Fibroblast of skin of right biceps (primary cell): ENCODE data around the gene FYB2.

Experiments
- DNase-seq: peaks from one replicate; pipeline ENCODE4 v3.0.0-alpha.2; 2013

FYB2 gene

GRCh38 chr1:56709995-56710394 is 109.2 kb downstream of the FYB2 start:
- no peak for DNase-seq

- DNase-seq = peak; percentile 64
These were observed 109.8 kb downstream of the FYB2 start for GRCh38 chr1:56709269-56709880.

DNA sequence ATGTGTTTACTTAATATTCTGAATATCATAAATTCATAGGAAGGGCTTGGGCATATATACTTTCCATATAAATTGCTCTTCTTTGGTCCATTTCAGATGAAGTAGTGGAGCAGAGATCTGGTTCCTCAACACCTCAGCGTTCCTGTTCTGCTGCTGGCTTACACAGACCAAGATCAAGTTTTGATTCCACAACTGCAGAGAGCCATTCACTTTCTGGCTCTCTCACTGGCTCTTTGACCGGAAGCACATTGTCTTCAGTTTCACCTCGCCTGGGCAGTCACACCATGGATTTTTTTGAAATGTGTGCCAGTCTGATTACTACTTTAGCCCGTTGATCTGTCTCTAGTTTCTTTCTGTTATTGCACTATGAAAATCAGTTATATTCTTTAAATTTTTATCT is 111.8 kb downstream of the FYB2 start:
- DNase-seq = no peak

DNA sequence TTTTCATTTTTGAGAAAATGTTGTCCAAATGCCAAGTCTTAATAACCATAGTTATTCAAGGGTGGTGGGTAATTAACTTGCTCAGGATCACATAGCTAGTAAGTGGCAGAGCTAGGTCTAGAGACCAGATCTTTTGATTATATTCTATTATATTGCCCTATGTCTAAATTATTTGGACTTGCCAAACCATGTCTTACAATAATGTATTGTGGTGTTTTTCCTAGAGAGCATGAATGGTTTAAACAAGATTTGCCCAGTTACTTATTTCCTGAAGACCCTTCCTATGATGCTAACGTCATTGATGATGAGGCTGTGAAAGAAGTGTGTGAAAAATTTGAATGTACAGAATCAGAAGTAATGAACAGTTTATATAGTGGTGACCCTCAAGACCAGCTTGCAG is 115.5 kb downstream of the FYB2 start:
- DNase-seq = no peak

DNA sequence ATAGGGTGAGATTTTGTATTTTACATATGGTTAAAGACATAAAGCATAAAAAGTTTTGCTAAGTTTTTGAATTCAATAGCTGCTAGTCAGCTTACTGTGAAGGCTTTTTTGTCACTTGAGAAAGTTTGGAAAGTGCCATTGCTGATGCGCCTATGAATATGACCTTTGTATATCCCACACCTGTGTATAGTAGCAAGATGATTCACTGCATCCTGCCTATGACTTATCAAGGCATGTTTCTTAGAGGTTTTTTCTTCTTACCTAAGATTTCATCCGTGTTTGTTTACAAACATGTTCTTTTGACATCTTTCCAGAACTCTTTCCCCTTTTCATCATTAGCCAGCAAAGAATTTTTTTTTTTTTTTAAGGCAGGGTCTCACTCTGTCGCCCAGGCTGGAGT is 122.5 kb downstream of the FYB2 start:
- no peak for DNase-seq

DNA sequence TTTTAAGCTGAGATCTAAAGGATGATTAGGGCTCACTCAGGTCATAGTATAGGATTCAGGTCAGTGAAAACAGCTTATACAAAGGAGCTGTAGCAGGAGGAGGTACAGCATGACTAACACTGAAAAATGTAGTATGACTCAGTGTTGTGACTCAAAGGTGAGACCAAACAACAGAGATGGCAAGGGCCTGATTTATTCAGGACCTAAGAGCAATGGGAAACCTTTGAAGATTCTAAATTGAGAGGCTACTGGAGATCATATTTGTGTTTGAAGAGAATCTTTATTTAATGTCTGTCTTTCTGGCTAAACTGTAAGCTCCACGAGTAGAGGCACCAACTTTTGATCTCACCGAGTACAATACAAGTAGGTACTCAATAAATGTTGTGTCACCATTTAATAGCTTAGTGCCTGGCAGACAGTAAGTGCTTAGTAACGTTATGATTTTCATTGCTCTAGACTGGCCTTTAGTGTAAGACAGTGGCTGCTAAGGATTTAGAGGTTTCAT is 130.6 kb downstream of the FYB2 start:
- DNase-seq = peak; percentile 71

- peak; percentile 21 for DNase-seq
These were observed 133.0 kb downstream of the FYB2 start for GRCh38 chr1:56686169-56686568.

DNA sequence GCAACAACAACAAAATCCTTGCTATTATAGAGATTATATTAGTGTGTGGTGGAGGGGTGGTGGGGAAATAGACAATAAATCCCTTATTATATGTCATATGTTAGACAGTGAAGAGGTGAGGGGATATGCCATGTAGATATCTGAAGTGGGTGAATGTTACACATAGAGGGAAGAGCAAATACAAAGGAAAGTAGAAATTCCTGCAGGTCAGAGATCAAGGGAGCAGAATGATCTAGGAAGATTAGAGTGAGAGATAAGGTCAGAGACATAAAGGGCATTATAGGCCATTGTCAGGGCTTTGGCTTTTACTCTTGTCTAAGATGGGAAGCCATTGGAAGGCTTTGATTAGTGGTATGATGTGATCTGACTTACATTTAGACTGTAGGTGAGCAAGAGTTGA is 135.6 kb downstream of the FYB2 start:
- no peak for DNase-seq

DNA sequence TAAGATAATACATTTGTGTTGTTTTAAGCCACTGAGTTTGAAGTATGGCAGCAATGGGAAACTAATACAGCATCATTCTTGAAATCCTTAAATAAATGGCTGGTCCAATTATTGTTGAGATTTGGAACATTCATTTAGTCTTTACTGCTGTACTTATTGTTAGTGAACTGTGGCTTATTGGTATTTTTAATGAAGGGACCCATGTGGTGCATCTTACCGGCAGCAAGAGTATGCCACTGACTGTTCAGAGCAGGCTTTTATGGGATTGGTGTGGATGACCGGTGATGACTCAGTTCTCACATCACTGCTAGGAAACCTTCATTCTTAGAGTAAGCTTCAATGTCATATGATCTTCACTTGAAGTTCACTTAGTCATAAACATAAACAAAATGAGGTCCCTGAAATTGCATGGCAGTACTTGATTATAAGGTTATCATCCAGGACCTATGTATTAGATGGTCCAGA is 142.6 kb downstream of the FYB2 start:
- DNase-seq = peak; percentile 81

GRCh38 chr1:56675763-56676162 is 143.4 kb downstream of the FYB2 start:
- no peak for DNase-seq

DNA sequence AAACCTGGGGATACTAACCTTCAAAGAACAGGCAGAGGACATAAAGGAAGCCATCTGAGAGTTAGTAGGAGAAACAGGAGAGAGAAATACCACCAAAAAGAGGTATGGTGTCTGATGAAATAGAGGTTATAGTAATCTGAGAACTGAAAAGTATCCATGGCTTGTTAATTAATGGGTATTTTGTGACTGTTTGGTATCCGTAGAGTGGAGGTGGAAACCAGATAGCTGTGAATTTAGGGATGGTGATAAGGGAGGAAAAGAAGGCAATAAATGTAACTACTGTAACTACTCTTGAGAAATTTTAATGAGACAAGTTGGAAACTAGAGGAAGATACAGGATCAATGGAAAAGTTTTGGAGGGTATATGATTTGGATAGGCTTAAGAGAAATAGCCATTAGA is 146.6 kb downstream of the FYB2 start:
- DNase-seq = no peak

DNA sequence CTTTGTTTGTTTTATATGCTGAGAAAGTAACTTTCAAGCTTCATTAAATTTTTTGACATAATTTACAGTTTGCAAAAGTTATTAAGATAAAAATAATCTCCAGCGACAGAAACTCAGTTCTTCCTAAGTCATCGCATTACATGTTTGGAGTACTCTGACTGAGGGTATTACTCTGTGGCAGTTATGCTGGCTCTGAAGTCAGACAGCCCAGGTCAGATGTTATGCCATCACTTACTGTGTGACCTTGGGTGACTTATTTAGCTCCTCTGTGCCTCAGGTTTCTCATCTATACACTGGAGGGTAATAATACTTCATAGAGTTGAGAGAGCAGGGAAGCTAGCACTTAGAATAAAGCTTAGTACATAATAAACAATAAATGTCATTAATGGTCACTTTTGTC is 147.7 kb downstream of the FYB2 start:
- no peak for DNase-seq

- DNase-seq = no peak
These were observed 148.1 kb downstream of the FYB2 start for GRCh38 chr1:56671085-56671484.

GRCh38 chr1:56670350-56670749 is 148.9 kb downstream of the FYB2 start:
- DNase-seq = no peak
